HG03025 (cell line): ENCODE measurements around the gene CCDC15.

Experiments used
- ATAC-seq: cut with Tn5 transposase; IDR thresholded peaks from one replicate; pipeline ENCODE4 v1.9.1; 2021; ENCODE audit warnings: mild to moderate bottlenecking, moderate library complexity; ENCODE audit not compliant: unreplicated experiment, low FRiP score

Gene CCDC15

GRCh38 chr11:125062931-125063428, 109.0 kb downstream of the CCDC15 start, which contains the start of gene SLC37A2:
SLC37A2 (plus strand) TSS chr11:125063305; CDS start chr11:125063368, 63 bp downstream.
- ATAC-seq: peak; percentile 86

GRCh38 chr11:125063429-125064043, 109.5 kb downstream of the CCDC15 start:
- ATAC-seq: peak; percentile 16

DNA sequence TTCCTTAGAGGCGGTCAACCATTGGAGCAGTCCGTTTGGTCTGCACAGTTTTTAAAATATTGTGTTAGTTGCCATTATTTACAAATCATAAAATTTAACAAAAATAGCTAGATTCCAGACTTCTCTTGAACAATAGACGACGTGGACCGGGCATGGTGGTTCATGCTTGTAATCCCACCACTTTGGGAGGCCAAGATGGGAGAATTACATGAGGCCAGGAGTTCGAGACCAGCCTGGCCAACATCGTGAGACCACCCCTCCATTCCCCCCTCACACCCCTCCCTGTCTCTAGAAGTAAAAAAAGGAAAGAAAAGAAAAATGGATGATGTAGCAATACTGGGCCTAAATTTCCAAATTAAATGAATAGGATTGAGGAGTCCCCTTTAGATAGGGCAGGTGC, 110.1 kb downstream of the CCDC15 start:
- ATAC-seq: no peak

GRCh38 chr11:125068368-125068767, 114.4 kb downstream of the CCDC15 start:
- no peak for ATAC-seq

- no peak for ATAC-seq
Observed at GRCh38 chr11:125069008-125069407, 115.0 kb downstream of the CCDC15 start.

DNA sequence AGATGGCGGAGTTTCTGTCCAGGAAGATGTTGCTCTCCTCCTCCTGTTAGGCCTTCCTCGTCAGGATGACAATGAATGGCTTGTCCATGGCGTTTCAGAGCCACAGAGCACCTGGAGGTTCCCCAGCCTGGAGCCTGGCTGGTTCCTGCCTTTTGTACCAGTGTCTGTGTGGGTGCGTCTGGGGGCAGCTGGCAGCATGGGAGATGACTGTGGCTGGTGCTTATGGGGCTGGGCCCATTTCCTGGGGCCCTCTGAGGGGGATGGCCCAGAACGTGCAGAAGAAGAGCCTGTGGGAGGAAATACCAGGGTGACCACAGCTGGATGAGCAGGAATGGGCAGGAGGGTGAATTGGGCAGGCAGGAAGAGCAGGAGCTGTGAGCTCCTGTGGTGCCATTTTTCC, 115.8 kb downstream of the CCDC15 start:
- no peak for ATAC-seq

- ATAC-seq: peak; percentile 70
Observed at GRCh38 chr11:125070699-125071254, 116.8 kb downstream of the CCDC15 start.

DNA sequence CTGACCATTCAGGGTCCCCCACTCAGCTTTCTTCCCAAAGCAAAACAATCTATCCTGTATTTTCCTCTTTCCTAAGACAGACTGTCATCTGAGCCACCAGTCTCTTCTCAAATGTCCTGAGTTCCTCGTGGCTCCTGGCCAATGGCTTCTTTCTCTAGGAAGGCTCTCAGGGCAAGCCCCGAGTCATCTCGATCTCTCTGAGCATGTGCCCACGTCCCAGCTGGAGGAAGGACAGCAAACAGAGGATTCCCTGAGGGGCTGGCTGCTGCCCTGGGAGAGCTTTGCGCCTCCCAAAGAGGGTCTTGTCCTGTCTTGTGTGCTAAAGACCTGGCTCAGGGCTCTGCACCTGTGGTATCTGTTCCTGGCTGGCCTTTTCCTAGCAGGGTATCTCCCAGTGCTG, 117.4 kb downstream of the CCDC15 start:
- no peak for ATAC-seq

- ATAC-seq: no peak
Observed at GRCh38 chr11:125071846-125072217, 117.8 kb downstream of the CCDC15 start.

GRCh38 chr11:125072218-125072960, 118.4 kb downstream of the CCDC15 start:
- peak; percentile 88 for ATAC-seq

DNA sequence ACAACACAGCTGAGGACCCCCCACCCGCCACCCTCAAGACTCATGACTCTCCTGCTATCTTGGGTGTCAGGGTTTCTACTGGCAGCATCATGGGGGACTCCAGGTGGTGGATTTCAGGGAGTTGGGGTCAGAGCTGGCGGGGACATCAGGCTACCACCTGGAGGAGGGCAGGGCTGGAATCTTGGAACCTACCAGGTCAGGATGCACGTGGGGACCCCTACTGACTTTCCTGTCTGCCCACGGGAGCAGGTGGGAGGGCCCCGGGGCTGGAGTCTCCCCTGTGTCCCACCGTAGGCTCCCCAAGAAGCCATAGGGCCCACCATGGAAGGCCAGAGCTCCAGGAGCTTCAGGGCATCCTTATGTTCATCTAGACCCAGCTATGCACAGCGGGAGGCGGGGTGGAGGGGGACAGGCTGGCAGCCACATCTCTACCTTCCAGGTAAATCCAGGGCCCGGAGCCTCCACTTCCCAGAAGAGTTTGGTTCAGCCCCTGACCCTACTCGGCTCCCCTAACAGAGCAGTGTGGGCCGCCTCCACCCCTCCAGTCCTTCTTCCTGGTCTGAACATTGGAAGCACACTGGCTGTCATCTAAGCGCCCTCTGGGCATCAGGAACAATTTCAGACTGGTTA, 119.1 kb downstream of the CCDC15 start:
- ATAC-seq: no peak

DNA sequence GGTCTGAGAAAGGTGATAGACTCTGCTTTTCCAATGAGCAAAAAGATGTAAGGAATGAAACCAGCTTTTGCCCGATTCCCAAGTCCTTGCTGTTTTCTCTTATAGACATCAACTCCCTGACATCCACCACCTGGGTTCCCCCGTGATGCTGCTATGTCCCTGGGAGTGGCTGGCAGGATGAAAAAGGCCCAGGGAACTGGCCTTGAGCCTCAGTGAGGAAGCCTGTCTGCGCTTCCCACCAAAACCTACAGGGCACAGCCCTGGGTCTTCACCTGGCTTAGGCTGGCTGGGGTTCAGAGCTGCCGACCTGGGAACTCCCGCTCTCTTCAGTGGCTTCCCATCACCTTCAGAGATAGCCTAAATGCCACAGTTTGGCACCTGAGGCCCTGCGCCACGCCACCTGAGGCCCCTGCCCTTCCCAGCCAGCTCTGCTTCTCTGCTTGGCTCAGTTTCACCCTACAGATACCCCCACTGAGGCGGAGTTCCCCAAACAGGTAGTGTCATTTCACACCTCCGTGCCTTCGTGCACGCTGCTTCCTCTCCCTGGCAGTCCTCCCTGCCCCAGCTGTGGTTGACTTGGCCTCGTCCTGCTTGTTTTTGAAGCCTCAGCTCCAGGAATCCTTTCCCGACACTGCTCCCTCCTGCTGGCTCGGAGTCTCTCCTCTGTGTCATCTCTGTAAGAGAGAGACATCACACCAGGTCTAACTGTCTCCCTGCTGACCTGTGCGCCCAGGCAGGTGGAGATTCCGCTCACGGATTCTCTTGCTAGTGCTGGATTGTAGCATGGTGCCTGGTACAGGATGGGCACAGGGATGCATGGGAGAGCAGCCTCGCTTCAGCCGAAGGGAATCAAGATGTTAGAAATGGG, 119.8 kb downstream of the CCDC15 start:
- no peak for ATAC-seq

- ATAC-seq: no peak
Observed at GRCh38 chr11:125074511-125075241, 120.7 kb downstream of the CCDC15 start.

GRCh38 chr11:125075242-125075625, 121.2 kb downstream of the CCDC15 start:
- ATAC-seq: no peak

- no peak for ATAC-seq
Observed at GRCh38 chr11:125075900-125076317, 121.9 kb downstream of the CCDC15 start.

DNA sequence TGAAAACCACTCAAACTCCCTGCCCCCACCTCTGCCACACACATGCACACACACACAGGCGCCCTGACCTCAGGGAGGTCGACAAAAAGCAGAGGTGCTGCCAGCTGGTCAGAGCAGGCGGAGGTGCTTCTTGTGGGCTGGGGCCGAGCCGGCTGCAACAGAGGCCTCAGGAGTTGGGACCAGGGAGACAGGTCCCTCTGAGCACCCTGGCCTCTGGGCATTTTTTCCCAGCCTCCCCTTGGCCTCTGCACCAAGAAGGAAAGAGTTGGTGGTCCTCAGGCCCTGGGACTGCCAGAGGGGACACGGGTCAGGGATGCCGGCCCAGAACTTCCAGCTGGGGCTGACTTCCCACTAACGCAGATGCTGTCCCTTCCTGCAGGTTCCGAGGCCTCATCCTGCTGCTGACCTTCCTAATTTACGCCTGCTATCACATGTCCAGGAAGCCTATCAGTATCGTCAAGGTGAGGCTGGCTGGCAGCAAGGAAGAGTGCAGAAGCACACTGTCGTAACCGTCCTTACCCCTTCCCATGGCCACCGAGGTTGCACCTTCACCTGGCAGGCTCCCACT, 122.5 kb downstream of the CCDC15 start:
- no peak for ATAC-seq

GRCh38 chr11:125078016-125078415, 124.0 kb downstream of the CCDC15 start:
- no peak for ATAC-seq

DNA sequence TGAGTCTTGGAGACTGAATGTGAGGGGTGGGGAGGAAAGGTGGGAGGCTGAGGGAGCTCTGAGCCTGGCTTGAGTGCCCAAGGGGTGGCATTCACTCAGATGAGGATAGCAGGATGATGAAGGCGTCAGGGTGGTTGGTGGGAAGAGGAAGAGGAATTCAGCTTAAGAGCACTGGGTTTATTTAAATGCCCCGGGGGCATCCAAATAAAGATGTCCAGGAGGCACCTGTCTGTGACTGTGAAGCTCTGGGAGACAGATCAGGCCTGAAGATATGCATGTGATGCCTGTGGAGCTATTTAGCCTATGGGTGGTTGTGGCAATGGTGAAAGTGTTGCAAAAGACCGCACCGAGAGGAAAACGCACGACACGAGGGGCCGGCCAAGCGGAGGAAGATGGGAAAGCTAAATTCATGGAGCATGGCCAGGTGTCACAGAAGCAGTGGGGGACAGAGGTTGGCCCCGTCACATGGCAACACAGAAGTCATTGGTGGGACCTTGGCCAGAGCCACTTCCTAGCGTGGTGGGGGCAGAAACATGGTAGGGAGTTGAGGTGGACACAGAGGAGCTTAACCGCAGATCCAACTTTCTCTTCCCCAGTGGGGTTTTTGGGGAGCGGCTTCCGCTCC, 124.6 kb downstream of the CCDC15 start:
- no peak for ATAC-seq
